VCaP (cell line): ENCODE measurements around the gene KIAA1671.

Experiments used
- H3K27ac ChIP-seq: fragments of 450-650 bp; 2 replicates; pipeline ENCODE4 v1.5.1; 2017
- CTCF ChIP-seq: fragments of 450-650 bp; conservative IDR thresholded peaks from 2 replicates; pipeline ENCODE4 v1.5.1; 2017; ENCODE audit warnings: mild to moderate bottlenecking, moderate library complexity

The KIAA1671 gene

GRCh38 chr22:24928322-24928721 lies 24.2 kb upstream of the KIAA1671 start:
- H3K27ac ChIP-seq: no peak overlapping the region
- TF ChIP-seq CTCF: no peak

GRCh38 chr22:24930678-24931077 lies 21.8 kb upstream of the KIAA1671 start:
- no peak for TF ChIP-seq CTCF
- H3K27ac ChIP-seq: no peak overlapping the region

- TF ChIP-seq CTCF: no peak
- no peak overlapping the region for H3K27ac ChIP-seq
Measured at GRCh38 chr22:24935771-24936483, 16.6 kb upstream of the KIAA1671 start.

- TF ChIP-seq CTCF: peak; percentile 70
- H3K27ac ChIP-seq: peak overlapping the region; percentile 40; the same call in 1 of the 2 replicates
Measured at GRCh38 chr22:24937114-24937513, 15.4 kb upstream of the KIAA1671 start.

GRCh38 chr22:24938741-24939341 lies 13.7 kb upstream of the KIAA1671 start:
- peak; percentile 86 for TF ChIP-seq CTCF
- H3K27ac ChIP-seq: no peak overlapping the region

- H3K27ac ChIP-seq: no peak overlapping the region
- TF ChIP-seq CTCF: no peak
Measured at GRCh38 chr22:24942301-24942700, 10.2 kb upstream of the KIAA1671 start.

- TF ChIP-seq CTCF: no peak
- H3K27ac ChIP-seq: no peak overlapping the region
Measured at GRCh38 chr22:24944217-24944937, 8.1 kb upstream of the KIAA1671 start.
